Body of pancreas (tissue), 4 donors: ENCODE measurements around the gene SLC9A9.

Source experiments
- POLR2A ChIP-seq, 3 donors: fragments of 450-650 bp; IDR thresholded peaks; one replicate each; pipeline ENCODE4 v1.6.1; 2016; ENCODE audit warnings: antibody characterized with exemption in 3 of 3, mild to moderate bottlenecking in 2 of 3
- TF ChIP-seq, protein P1 (sequence below), 7 experiments: fragments of 450-650 bp in 4 of 7; fragments of 200-600 bp in 3 of 7; sonication (generic) in 3 of 7; IDR thresholded peaks; one replicate each; pipeline ENCODE4 v1.5.1; 2016 to 2019; ENCODE audit warnings: antibody characterized with exemption in 7 of 7

DNA sequence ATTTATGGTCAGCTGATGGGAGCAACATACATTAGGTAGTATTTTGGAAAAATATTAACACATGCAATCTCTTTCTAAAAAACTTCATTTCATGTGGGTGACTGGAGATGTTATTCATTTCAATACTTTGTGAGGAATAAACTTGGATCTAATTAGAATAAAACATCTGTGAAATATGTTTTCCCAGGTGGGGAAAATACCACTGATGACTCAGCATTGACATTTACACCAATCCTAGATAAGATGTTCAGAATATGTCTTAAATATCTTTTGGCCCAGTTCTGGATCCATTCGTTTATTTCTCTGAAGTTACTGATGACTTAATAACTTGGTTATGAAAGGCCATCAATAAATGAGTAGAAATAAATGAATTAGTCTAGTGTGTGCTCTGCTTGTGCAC, 481.1 kb downstream of the SLC9A9 start:
- TF ChIP-seq, protein P1, sequence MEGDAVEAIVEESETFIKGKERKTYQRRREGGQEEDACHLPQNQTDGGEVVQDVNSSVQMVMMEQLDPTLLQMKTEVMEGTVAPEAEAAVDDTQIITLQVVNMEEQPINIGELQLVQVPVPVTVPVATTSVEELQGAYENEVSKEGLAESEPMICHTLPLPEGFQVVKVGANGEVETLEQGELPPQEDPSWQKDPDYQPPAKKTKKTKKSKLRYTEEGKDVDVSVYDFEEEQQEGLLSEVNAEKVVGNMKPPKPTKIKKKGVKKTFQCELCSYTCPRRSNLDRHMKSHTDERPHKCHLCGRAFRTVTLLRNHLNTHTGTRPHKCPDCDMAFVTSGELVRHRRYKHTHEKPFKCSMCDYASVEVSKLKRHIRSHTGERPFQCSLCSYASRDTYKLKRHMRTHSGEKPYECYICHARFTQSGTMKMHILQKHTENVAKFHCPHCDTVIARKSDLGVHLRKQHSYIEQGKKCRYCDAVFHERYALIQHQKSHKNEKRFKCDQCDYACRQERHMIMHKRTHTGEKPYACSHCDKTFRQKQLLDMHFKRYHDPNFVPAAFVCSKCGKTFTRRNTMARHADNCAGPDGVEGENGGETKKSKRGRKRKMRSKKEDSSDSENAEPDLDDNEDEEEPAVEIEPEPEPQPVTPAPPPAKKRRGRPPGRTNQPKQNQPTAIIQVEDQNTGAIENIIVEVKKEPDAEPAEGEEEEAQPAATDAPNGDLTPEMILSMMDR (IDR thresholded peaks at IDR 0.05), result no peak
- TF ChIP-seq POLR2A (IDR thresholded peaks at IDR 0.05), result no peak
